H1 (cell line): Measurements from ENCODE around the gene HBM. TPM values are rescaled to one million over a fixed set of nuclear protein-coding genes. Genes with fewer than 3 reads are reported as not detected.

Source experiments
- CTCF ChIA-PET: fragments of 300-600 bp; sonication (Branson Sonifier 250); formaldehyde crosslinking; loops from one replicate; lab custom pipeline; 2021; ENCODE audit not compliant: partially characterized antibody; lab: Charles Lee
- POLR2A ChIA-PET: fragments of 300-600 bp; sonication (Branson Sonifier 250); formaldehyde crosslinking; loops from one replicate; lab custom pipeline; 2021; ENCODE audit warnings: inconsistent platforms; ENCODE audit not compliant: partially characterized antibody; lab: Charles Lee
- DNase-seq, 2 experiments: peaks; one replicate each; pipeline versions ENCODE4 v3.0.0 to v3.0.0-alpha.2; 2010 to 2022; ENCODE audit warnings: low spot score in 2 of 2, low read depth in 1 of 2, mixed read lengths in 1 of 2
- FAIRE-seq: peaks from 2 replicates; lab custom pipeline; 2011; peaks lifted over from hg19 to GRCh38; lab: Jason Lieb, UNC
- H2AFZ ChIP-seq: 2 replicates; pipeline ENCODE4 v1.8.1; 2012; ENCODE audit warnings: low read length, inconsistent platforms
- H2AK5ac ChIP-seq: 2 replicates; pipeline ENCODE4 v1.6.1; 2013; ENCODE audit warnings: low read depth, low read length
- H2BK120ac ChIP-seq: replicated peaks from 2 replicates; pipeline ENCODE3; 2013; ENCODE audit warnings: low read depth, low read length, inconsistent platforms
- H2BK12ac ChIP-seq: 2 replicates; pipeline ENCODE4 v1.6.1; 2013; ENCODE audit warnings: low read depth, low read length
- H2BK15ac ChIP-seq: 2 replicates; pipeline ENCODE4 v1.6.1; 2013; ENCODE audit warnings: low read length
- H2BK20ac ChIP-seq: 2 replicates; pipeline ENCODE4 v1.6.1; 2013; ENCODE audit warnings: low read length
- H2BK5ac ChIP-seq: 2 replicates; pipeline ENCODE4 v1.6.1; 2013; ENCODE audit warnings: low read depth, low read length
- H3K14ac ChIP-seq: 2 replicates; pipeline ENCODE4 v1.6.1; 2013; ENCODE audit warnings: inconsistent platforms; ENCODE audit not compliant: insufficient read length
- H3K18ac ChIP-seq: 2 replicates; pipeline ENCODE4 v1.6.1; 2013; ENCODE audit warnings: low read length; ENCODE audit errors: extremely low read depth
- H3K23ac ChIP-seq: 2 replicates; pipeline ENCODE4 v1.6.1; 2013; ENCODE audit warnings: inconsistent platforms; ENCODE audit not compliant: insufficient read length
- H3K23me2 ChIP-seq: 2 replicates; pipeline ENCODE4 v1.6.1; 2013; ENCODE audit warnings: low read depth, low read length
- H3K27ac ChIP-seq: 2 replicates; pipeline ENCODE4 v1.6.1; 2011; ENCODE audit warnings: low read depth, low read length, inconsistent platforms
- H3K27me3 ChIP-seq, 4 experiments: replicated peaks in 1 of 4; 1 replicate in 1 of 4; 2 replicates in 3 of 4; pipeline versions ENCODE4 v1.6.1 to v1.8.1; 2011 to 2013; ENCODE audit warnings: low read length in 3 of 4, mild to moderate bottlenecking in 3 of 4, inconsistent platforms in 2 of 4, mixed read lengths in 2 of 4, moderate library complexity in 1 of 4; ENCODE audit not compliant: control insufficient read depth in 3 of 4, insufficient read depth in 3 of 4; ENCODE audit errors: extremely low read depth in 1 of 4
- H3K36me3 ChIP-seq, 4 experiments: 2 replicates each; pipeline versions ENCODE4 v1.6.1 to v1.8.1; 2011 to 2013; ENCODE audit warnings: mild to moderate bottlenecking in 4 of 4, low read length in 3 of 4, moderate library complexity in 2 of 4, control low read depth in 1 of 4, inconsistent platforms in 1 of 4; ENCODE audit not compliant: insufficient read depth in 4 of 4, control insufficient read depth in 2 of 4
- H3K4ac ChIP-seq: replicated peaks from 2 replicates; pipeline ENCODE3; 2013; ENCODE audit warnings: low read length, low read depth, mixed read lengths, inconsistent platforms; ENCODE audit not compliant: insufficient read length
- H3K4me1 ChIP-seq, 4 experiments: replicated peaks in 1 of 4; 1 replicate in 1 of 4; 2 replicates in 3 of 4; pipeline versions ENCODE4 v1.6.1 to v1.8.1; 2011 to 2013; ENCODE audit warnings: low read length in 3 of 4, inconsistent platforms in 2 of 4, mixed read lengths in 1 of 4; ENCODE audit not compliant: insufficient read depth in 4 of 4, control insufficient read depth in 3 of 4
- H3K4me2 ChIP-seq, 2 experiments: 2 replicates each; pipeline versions ENCODE4 v1.6.1 to v1.8.1; 2011 to 2013; ENCODE audit warnings: low read depth in 2 of 2, low read length in 2 of 2, control low read depth in 1 of 2, inconsistent platforms in 1 of 2, mild to moderate bottlenecking in 1 of 2; ENCODE audit not compliant: insufficient read depth in 1 of 2
- H3K4me3 ChIP-seq, 4 experiments: fragments of 200-600, 300-600 bp in 1 of 4; sonication (generic), shearing (Covaris generic), sonication (Bioruptor Twin) in 1 of 4; 2 replicates each; pipeline versions ENCODE4 v1.5.1 to v1.8.1; 2011 to 2016; ENCODE audit warnings: low read length in 4 of 4, low read depth in 3 of 4, control low read depth in 2 of 4, inconsistent platforms in 2 of 4, mild to moderate bottlenecking in 2 of 4, mixed read lengths in 1 of 4, moderate library complexity in 1 of 4; ENCODE audit not compliant: insufficient read depth in 2 of 4; ENCODE audit errors: extremely low read depth in 1 of 4
- H3K56ac ChIP-seq: replicated peaks from 2 replicates; pipeline ENCODE3; 2013; ENCODE audit warnings: low read depth, mild to moderate bottlenecking, mixed read lengths, low read length, inconsistent platforms; ENCODE audit not compliant: insufficient read length
- H3K79me1 ChIP-seq: 2 replicates; pipeline ENCODE4 v1.6.1; 2013; ENCODE audit warnings: low read depth, low read length, control low read depth
- H3K79me2 ChIP-seq, 2 experiments: 2 replicates each; pipeline versions ENCODE4 v1.6.1 to v1.8.1; 2012 to 2013; ENCODE audit warnings: low read length in 2 of 2, mild to moderate bottlenecking in 2 of 2, inconsistent platforms in 1 of 2; ENCODE audit not compliant: insufficient read depth in 2 of 2, control insufficient read depth in 1 of 2
- H3K9ac ChIP-seq, 4 experiments: replicated peaks in 1 of 4; 1 replicate in 1 of 4; 2 replicates in 3 of 4; pipeline versions ENCODE4 v1.6.1 to v1.8.1; 2011 to 2013; ENCODE audit warnings: low read depth in 3 of 4, low read length in 3 of 4, control low read depth in 2 of 4, mild to moderate bottlenecking in 2 of 4, moderate library complexity in 2 of 4, inconsistent platforms in 1 of 4; ENCODE audit errors: extremely low read depth in 1 of 4
- H3K9me3 ChIP-seq, 2 experiments: 2 replicates each; pipeline versions ENCODE4 v1.6.1 to v1.8.1; 2012 to 2013; ENCODE audit warnings: mild to moderate bottlenecking in 2 of 2, moderate library complexity in 2 of 2, control low read depth in 1 of 2, inconsistent platforms in 1 of 2, low read depth in 1 of 2, low read length in 1 of 2, mixed read lengths in 1 of 2; ENCODE audit not compliant: insufficient read depth in 2 of 2
- H4K20me1 ChIP-seq, 2 experiments: replicated peaks in 1 of 2; 2 replicates each; pipeline versions ENCODE3 to v1.8.1; 2011 to 2013; ENCODE audit warnings: inconsistent platforms in 2 of 2, low read length in 2 of 2, mild to moderate bottlenecking in 1 of 2; ENCODE audit not compliant: insufficient read depth in 2 of 2, control insufficient read depth in 1 of 2
- H4K5ac ChIP-seq: 2 replicates; pipeline ENCODE4 v1.6.1; 2013; ENCODE audit warnings: low read length, low read depth, mixed read lengths, inconsistent platforms; ENCODE audit not compliant: insufficient read length
- H4K8ac ChIP-seq: 2 replicates; pipeline ENCODE4 v1.8.0; 2013; ENCODE audit warnings: mild to moderate bottlenecking, moderate library complexity, low read length, inconsistent platforms; ENCODE audit not compliant: insufficient read depth; ENCODE audit errors: extremely low read depth
- H4K91ac ChIP-seq: replicated peaks from 2 replicates; pipeline ENCODE3; 2013; ENCODE audit warnings: low read length, mixed read lengths, inconsistent platforms; ENCODE audit not compliant: insufficient read length
- CTCF ChIP-seq, 3 experiments: IDR thresholded peaks; 1 replicate in 2 of 3; 2 replicates in 1 of 3; pipeline versions ENCODE4 v1.5.1 to v1.6.1; 2011; ENCODE audit warnings: low read length in 3 of 3, mild to moderate bottlenecking in 3 of 3, inconsistent platforms in 2 of 3, low read depth in 1 of 3, moderate library complexity in 1 of 3; ENCODE audit not compliant: insufficient read depth in 1 of 3; ENCODE audit errors: control extremely low read depth in 1 of 3
- JUND ChIP-seq: IDR thresholded peaks from 2 replicates; pipeline ENCODE4 v1.6.1; 2011; ENCODE audit warnings: mild to moderate bottlenecking, improper control_type of control experiment, low read length
- WGBS, 2 experiments: shearing (Covaris generic) in 1 of 2; methylation state at CpG; one replicate each; pipeline versions ENCODE4 v1.1.6 to v1.1.7; 2013 to 2015; ENCODE audit warnings: low lambda C conversion rate in 2 of 2, mixed read lengths in 2 of 2, inconsistent platforms in 1 of 2, low coverage in 1 of 2, missing lambda C conversion rate in 1 of 2; ENCODE audit not compliant: insufficient replicate concordance in 2 of 2, insufficient coverage in 1 of 2, insufficient read length in 1 of 2; ENCODE audit errors: extremely low coverage in 1 of 2, missing lambda C conversion rate in 1 of 2; 5-methylcytosine and 5-hydroxymethylcytosine counted together
- polyA plus RNA-seq, 7 experiments: library from polyadenylated mRNA; depleted of rRNA in 3 of 7; stranded (reverse) in 5 of 7; unstranded in 2 of 7; fragments of >200 nt in 5 of 7; fragments of 200-250 nt in 2 of 7; gene quantifications; 1 replicate in 5 of 7; 2 replicates in 1 of 7; 4 replicates in 1 of 7; pipeline versions ENCODE4 v1.2.1 to v1.2.3, GENCODE V29; 2011 to 2013; ENCODE audit warnings: missing spikeins in 2 of 7, mixed read lengths in 2 of 7
- total RNA-seq: library from RNA; stranded (reverse); fragmentation: NEBNext Ultra II Directional; extraction: Animal tissue kit (Norgen Biotek cat#: 25700); gene quantifications from 2 replicates; pipeline ENCODE4 v1.2.1, GENCODE V29; 2021

The HBM gene
- total and polyA plus RNA-seq, 2 of the 8 experiments (the other 6 are each of a cell fraction or from before 2014, with no cell fraction given): 0.88 TPM; not detected in 1

GRCh38 chr16:120756-121155 is 45.0 kb upstream of the HBM start:
- ChIA-PET CTCF (interaction anchor here (1.5 to 5.8 kb wide), 2 partner anchors 22 to 25 kb away, joined by 3 to 43 read pairs; no protein-coding TSS in a partner anchor), POLR2A (no interaction called here)
- Histone ChIP-seq H3K18ac (no peak overlapping the region), H3K23ac (no peak overlapping the region), H2AK5ac (no peak overlapping the region), H3K14ac (no peak overlapping the region), H4K5ac (no peak overlapping the region), H2BK12ac (no peak overlapping the region), H3K79me1 (no peaks in the 10 kb centered on the region), H2BK20ac (no peak overlapping the region), H4K20me1 (peaks cover 0 to 16% of the 10 kb centered on the region in 2 experiments), H3K4me2 (no peak overlapping the region), H2BK15ac (no peak overlapping the region), H3K56ac (no peak overlapping the region), H3K4me1 (peaks cover 0 to 4% (median 1%) of the 10 kb centered on the region in 4 experiments; a peak in 4 of 7 replicates), H3K4ac (no peak overlapping the region), H3K27ac (no peak overlapping the region), H4K8ac (no peak overlapping the region), H2BK120ac (no peak overlapping the region), H3K9ac (no peak overlapping the region), H3K9me3 (no peaks in the 10 kb centered on the region), H3K36me3 (peaks cover 0 to 2% (median 0%) of the 10 kb centered on the region in 4 experiments; a peak in 1 of 8 replicates), H3K23me2 (no peaks in the 10 kb centered on the region), H2AFZ (no peak overlapping the region), H3K4me3 (no peak overlapping the region), H3K27me3 (no peaks in the 10 kb centered on the region), H2BK5ac (no peak overlapping the region), H3K79me2 (no peaks in the 10 kb centered on the region), H4K91ac (no peak overlapping the region)
- FAIRE-seq (no peak), DNase-seq (no peak)
- 87% methylated on average over 2 of the region's 2 CpGs; no CpG with 5 or more reads in 1 of the 2 experiments for WGBS, 2 experiments
- TF ChIP-seq JUND (no peak), CTCF (IDR thresholded peaks at IDR 0.05; ENCODE audit: control extremely low read depth in 1 of 3, insufficient read depth in 1 of 3, low read depth in 1 of 3, low read length in 3 of 3) (no peak)
